CD4-positive, alpha-beta T cell (primary cell): ENCODE measurements around the gene CCSAP. TPM values are rescaled to one million over a fixed set of nuclear protein-coding genes. Genes with fewer than 3 reads are reported as not detected.

Experiments used
- ATAC-seq: fragments of 200-7000 bp; cut with Tn5 transposase; one replicate; pipeline ENCODE4 v1.10.0; 2022; ENCODE audit warnings: mild to moderate bottlenecking; ENCODE audit not compliant: poor library complexity
- CTCF ChIA-PET: fragments of 350-600 bp; sonication (Branson Sonifier 250); formaldehyde crosslinking; loops from one replicate; lab custom pipeline; 2021; ENCODE audit warnings: antibody characterized with exemption, inconsistent platforms; lab: Charles Lee
- POLR2A ChIA-PET: fragments of 350-600 bp; sonication (Branson Sonifier 250); formaldehyde crosslinking; loops from one replicate; lab custom pipeline; 2021; ENCODE audit warnings: antibody characterized with exemption, inconsistent platforms; lab: Charles Lee
- DNase-seq, 14 experiments: peaks; one replicate each; pipeline ENCODE4 v3.0.0-alpha.2; 2013 to 2020; ENCODE audit warnings: mixed read lengths in 2 of 14
- H3K27ac ChIP-seq, 2 donors: one replicate each; pipeline versions ENCODE4 v1.5.1 to v1.7.0; 2013; ENCODE audit warnings: low read length in 2 of 2, low read depth in 1 of 2, mild to moderate bottlenecking in 1 of 2
- H3K27me3 ChIP-seq, 2 experiments: 1 replicate in 1 of 2; 2 replicates in 1 of 2; pipeline versions ENCODE4 v1.6.1 to v1.7.0; 2013; ENCODE audit warnings: low read length in 2 of 2, control low read depth in 1 of 2, mild to moderate bottlenecking in 1 of 2, moderate library complexity in 1 of 2; ENCODE audit not compliant: insufficient read depth in 2 of 2, control insufficient read depth in 1 of 2
- H3K36me3 ChIP-seq: one replicate; pipeline ENCODE4 v1.6.1; 2013; ENCODE audit warnings: low read length, control low read depth; ENCODE audit not compliant: insufficient read depth
- H3K4me1 ChIP-seq: one replicate; pipeline ENCODE4 v1.6.1; 2013; ENCODE audit warnings: low read length, control low read depth; ENCODE audit not compliant: insufficient read depth
- H3K4me3 ChIP-seq: one replicate; pipeline ENCODE4 v1.5.1; 2013; ENCODE audit warnings: mild to moderate bottlenecking, low read length, moderate library complexity
- H3K9me3 ChIP-seq, 2 experiments: 1 replicate in 1 of 2; 2 replicates in 1 of 2; pipeline versions ENCODE4 v1.6.1 to v1.7.0; 2013; ENCODE audit warnings: low read length in 2 of 2, mild to moderate bottlenecking in 2 of 2, control low read depth in 1 of 2, moderate library complexity in 1 of 2; ENCODE audit not compliant: control insufficient read depth in 1 of 2, insufficient read depth in 1 of 2
- H3K27ac Mint-ChIP-seq: one replicate; pipeline ENCODE4 v1.8.0; 2020; ENCODE audit warnings: mixed read lengths
- H3K27me3 Mint-ChIP-seq: one replicate; pipeline ENCODE4 v1.8.0; 2021; ENCODE audit warnings: mixed read lengths
- H3K36me3 Mint-ChIP-seq: one replicate; pipeline ENCODE4 v1.8.0; 2021; ENCODE audit warnings: low read depth, mixed read lengths
- H3K4me1 Mint-ChIP-seq: one replicate; pipeline ENCODE4 v1.8.0; 2021; ENCODE audit warnings: low read depth, mixed read lengths
- H3K4me3 Mint-ChIP-seq: one replicate; pipeline ENCODE4 v1.8.0; 2020; ENCODE audit warnings: mild to moderate bottlenecking, mixed read lengths
- H3K9me3 Mint-ChIP-seq: one replicate; pipeline ENCODE4 v1.8.0; 2020; ENCODE audit warnings: mixed read lengths
- CTCF ChIP-seq: fragments of 200-600 bp; IDR thresholded peaks from one replicate; pipeline ENCODE4 v1.8.0; 2022; ENCODE audit warnings: antibody characterized with exemption, mild to moderate bottlenecking
- intact Hi-C, 2 experiments: fragments of 100-400 bp; cut with DNase I in 1 of 2; cut with micrococcal nuclease in 1 of 2; formaldehyde crosslinking; loops; one replicate each; pipeline versions ENCODE4 v1.15.1 to v1.9.0; 2023 to 2025; cut with DNase I, micrococcal nuclease
- total RNA-seq, 174 experiments: library from RNA in 2 of 174; stranded (reverse) in 2 of 174; gene quantifications; one replicate each; pipeline ENCODE4 v1.2.3 and lab custom pipeline; 2021 to 2026

The CCSAP gene
- total RNA-seq, 2 experiments from 2014 or later = 14.3 to 15.2 TPM

- no peak overlapping the region for H3K27ac ChIP-seq
- no peak overlapping the region for H3K4me3 Mint-ChIP-seq
- intact Hi-C loops = no loop called here
- H3K27me3 ChIP-seq = no peaks in the 10 kb centered on the region
- no peaks in the 10 kb centered on the region for H3K4me1 Mint-ChIP-seq
- no peak for ATAC-seq
- H3K4me1 ChIP-seq = no peaks in the 10 kb centered on the region
- H3K36me3 Mint-ChIP-seq = no peaks in the 10 kb centered on the region
- H3K4me3 ChIP-seq = no peak overlapping the region
- H3K36me3 ChIP-seq = no peaks in the 10 kb centered on the region
- H3K9me3 ChIP-seq = peaks cover 0 to 4% of the 10 kb centered on the region in 2 experiments
- no peak for DNase-seq
- ChIA-PET CTCF (no interaction called here), POLR2A (no interaction called here)
- H3K27me3 Mint-ChIP-seq = peaks cover 9% of the 10 kb centered on the region
- H3K27ac Mint-ChIP-seq = no peak overlapping the region
- no peaks in the 10 kb centered on the region for H3K9me3 Mint-ChIP-seq
- TF ChIP-seq CTCF = no peak
Observed at GRCh38 chr1:229376521-229376920, 33.7 kb upstream of the CCSAP start.

- CTCF ChIA-PET = no interaction called here
- intact Hi-C loops = no loop called here
- Mint-ChIP-seq H3K9me3 (no peaks in the 10 kb centered on the region), H3K27ac (no peak overlapping the region), H3K36me3 (no peaks in the 10 kb centered on the region), H3K27me3 (peaks cover 9% of the 10 kb centered on the region), H3K4me1 (no peaks in the 10 kb centered on the region), H3K4me3 (no peak overlapping the region)
- H3K4me1 ChIP-seq = no peaks in the 10 kb centered on the region
- peaks cover 4 to 10% of the 10 kb centered on the region in 2 experiments for H3K27me3 ChIP-seq
- ATAC-seq (no peak), DNase-seq (no peak)
- H3K9me3 ChIP-seq = peaks cover 0 to 4% of the 10 kb centered on the region in 2 experiments
- TF ChIP-seq CTCF = no peak
- no peak overlapping the region for H3K27ac ChIP-seq
- H3K36me3 ChIP-seq = no peaks in the 10 kb centered on the region
- POLR2A ChIA-PET = no interaction called here
- H3K4me3 ChIP-seq = no peak overlapping the region
Observed at GRCh38 chr1:229374485-229374884, 31.6 kb upstream of the CCSAP start.

GRCh38 chr1:229373395-229373794 is 30.5 kb upstream of the CCSAP start:
- Histone ChIP-seq H3K9me3 (peaks cover 0 to 4% of the 10 kb centered on the region in 2 experiments), H3K27me3 (peaks cover 4 to 10% of the 10 kb centered on the region in 2 experiments), H3K27ac (no peak overlapping the region), H3K36me3 (no peaks in the 10 kb centered on the region), H3K4me1 (no peaks in the 10 kb centered on the region), H3K4me3 (no peak overlapping the region)
- intact Hi-C loops = no loop called here
- peaks cover 9% of the 10 kb centered on the region for H3K27me3 Mint-ChIP-seq
- ChIA-PET POLR2A (no interaction called here), CTCF (no interaction called here)
- H3K9me3 Mint-ChIP-seq = no peaks in the 10 kb centered on the region
- DNase-seq (no peak), ATAC-seq (no peak)
- no peaks in the 10 kb centered on the region for H3K4me1 Mint-ChIP-seq
- H3K36me3 Mint-ChIP-seq = no peaks in the 10 kb centered on the region
- no peak overlapping the region for H3K27ac Mint-ChIP-seq
- TF ChIP-seq CTCF = no peak
- H3K4me3 Mint-ChIP-seq = no peak overlapping the region
